Ascending aorta (tissue), 2 donors: ENCODE results near the gene PHTF1. TPM values are rescaled to one million over a fixed set of nuclear protein-coding genes. Genes with fewer than 3 reads are reported as not detected.
"Not testable (repeated sequence)": the region's sequence is repeated elsewhere in the genome, so short reads cannot be mapped to it uniquely, and the experiment has no call there.

Experiments
- DNase-seq, 2 donors: peaks; one replicate each; pipeline ENCODE4 v3.0.0-alpha.2; 2019; ENCODE audit warnings: low spot score in 2 of 2
- H3K27ac ChIP-seq, 2 donors: fragments of 200-600 bp; sonication (generic); one replicate each; pipeline ENCODE4 v1.5.1; 2016 to 2017; ENCODE audit warnings: mild to moderate bottlenecking in 1 of 2
- H3K27me3 ChIP-seq: fragments of 200-600 bp; sonication (generic); one replicate; pipeline ENCODE4 v1.5.1; 2017
- H3K36me3 ChIP-seq, 2 donors: fragments of 200-600 bp; sonication (generic); one replicate each; pipeline ENCODE4 v1.5.1; 2016
- H3K4me1 ChIP-seq, 2 donors: fragments of 200-600 bp; sonication (generic); one replicate each; pipeline ENCODE4 v1.5.1; 2016 to 2017; ENCODE audit warnings: mild to moderate bottlenecking in 1 of 2
- H3K4me3 ChIP-seq, 2 donors: fragments of 200-600 bp; sonication (generic); one replicate each; pipeline ENCODE4 v1.5.1; 2016 to 2017; ENCODE audit warnings: mild to moderate bottlenecking in 1 of 2
- H3K9me3 ChIP-seq, 2 donors: fragments of 200-600 bp; sonication (generic); one replicate each; pipeline ENCODE4 v1.5.1; 2016
- intact Hi-C: fragments of 100-400 bp; cut with DNase I; formaldehyde crosslinking; loops from one replicate; pipeline ENCODE4 v1.15.1; 2023
- total RNA-seq: library from RNA; depleted of rRNA; stranded (reverse); fragments of >200 nt; gene quantifications from one replicate; pipeline ENCODE4 v1.1.0, GENCODE V29; 2016
- TF ChIP-seq, protein P1 (sequence below), 3 experiments: fragments of 200-600 bp in 2 of 3; fragments of 450-650 bp in 1 of 3; sonication (generic) in 2 of 3; IDR thresholded peaks; one replicate each; pipeline ENCODE4 v1.5.1; 2016 to 2019; ENCODE audit warnings: antibody characterized with exemption in 3 of 3, mild to moderate bottlenecking in 1 of 3, moderate library complexity in 1 of 3

Gene PHTF1
- total RNA-seq, 1 donor from 2014 or later = 38.6 TPM

GRCh38 chr1:113742515-113742914 is 16.8 kb downstream of the PHTF1 start:
- H3K36me3 ChIP-seq = peaks cover 6 to 9% of the 10 kb centered on the region in 2 donors
- no peak for DNase-seq
- intact Hi-C loops = no loop called here

GRCh38 chr1:113734357-113735055 is 24.8 kb downstream of the PHTF1 start:
- Histone ChIP-seq H3K4me1 (no peaks in the 10 kb centered on the region), H3K27me3 (no peaks in the 10 kb centered on the region), H3K9me3 (no peaks in the 10 kb centered on the region), H3K27ac (no peak overlapping the region), H3K36me3 (peaks cover 7 to 24% of the 10 kb centered on the region in 2 donors), H3K4me3 (no peak overlapping the region)
- TF ChIP-seq, protein P1, sequence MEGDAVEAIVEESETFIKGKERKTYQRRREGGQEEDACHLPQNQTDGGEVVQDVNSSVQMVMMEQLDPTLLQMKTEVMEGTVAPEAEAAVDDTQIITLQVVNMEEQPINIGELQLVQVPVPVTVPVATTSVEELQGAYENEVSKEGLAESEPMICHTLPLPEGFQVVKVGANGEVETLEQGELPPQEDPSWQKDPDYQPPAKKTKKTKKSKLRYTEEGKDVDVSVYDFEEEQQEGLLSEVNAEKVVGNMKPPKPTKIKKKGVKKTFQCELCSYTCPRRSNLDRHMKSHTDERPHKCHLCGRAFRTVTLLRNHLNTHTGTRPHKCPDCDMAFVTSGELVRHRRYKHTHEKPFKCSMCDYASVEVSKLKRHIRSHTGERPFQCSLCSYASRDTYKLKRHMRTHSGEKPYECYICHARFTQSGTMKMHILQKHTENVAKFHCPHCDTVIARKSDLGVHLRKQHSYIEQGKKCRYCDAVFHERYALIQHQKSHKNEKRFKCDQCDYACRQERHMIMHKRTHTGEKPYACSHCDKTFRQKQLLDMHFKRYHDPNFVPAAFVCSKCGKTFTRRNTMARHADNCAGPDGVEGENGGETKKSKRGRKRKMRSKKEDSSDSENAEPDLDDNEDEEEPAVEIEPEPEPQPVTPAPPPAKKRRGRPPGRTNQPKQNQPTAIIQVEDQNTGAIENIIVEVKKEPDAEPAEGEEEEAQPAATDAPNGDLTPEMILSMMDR (IDR thresholded peaks at IDR 0.05) = no peak
- intact Hi-C loops = no loop called here
- no peak for DNase-seq

More at GRCh38 chr1:113742515-113742914, 16.8 kb downstream of the PHTF1 start:
- no peaks in the 10 kb centered on the region for H3K9me3 ChIP-seq
- H3K4me1 ChIP-seq = no peaks in the 10 kb centered on the region
- TF ChIP-seq, protein P1 (IDR thresholded peaks at IDR 0.05) = no peak
- H3K27ac ChIP-seq = no peak overlapping the region
- no peaks in the 10 kb centered on the region for H3K27me3 ChIP-seq
- H3K4me3 ChIP-seq = no peak overlapping the region

DNA sequence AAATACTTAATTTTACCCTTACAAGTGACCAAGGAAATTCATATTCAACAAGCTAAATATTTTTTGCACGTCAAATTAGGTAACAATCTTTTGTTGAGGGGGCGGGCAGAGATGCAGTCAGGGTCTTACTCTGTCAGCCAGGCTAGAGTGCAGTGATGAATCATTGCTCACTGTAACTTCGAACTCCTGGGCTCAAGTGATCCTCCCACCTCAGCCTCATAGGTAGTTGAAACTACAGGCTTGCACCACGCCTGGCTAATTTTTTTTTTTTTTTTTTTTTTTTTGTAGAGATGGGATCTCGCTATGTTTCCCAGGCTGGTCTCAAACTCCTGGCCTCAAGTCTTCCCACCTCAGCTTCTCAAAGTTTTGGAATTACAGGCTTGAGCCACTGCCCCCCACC is 26.5 kb downstream of the PHTF1 start:
- Histone ChIP-seq H3K27me3 (no peaks in the 10 kb centered on the region), H3K4me3 (no peak overlapping the region), H3K36me3 (peaks cover 4 to 23% of the 10 kb centered on the region in 2 donors), H3K4me1 (no peaks in the 10 kb centered on the region), H3K27ac (no peak overlapping the region), H3K9me3 (no peaks in the 10 kb centered on the region)
- DNase-seq = no peak
- TF ChIP-seq, protein P1 (IDR thresholded peaks at IDR 0.05) = no peak
- intact Hi-C loops = no loop called here

DNA sequence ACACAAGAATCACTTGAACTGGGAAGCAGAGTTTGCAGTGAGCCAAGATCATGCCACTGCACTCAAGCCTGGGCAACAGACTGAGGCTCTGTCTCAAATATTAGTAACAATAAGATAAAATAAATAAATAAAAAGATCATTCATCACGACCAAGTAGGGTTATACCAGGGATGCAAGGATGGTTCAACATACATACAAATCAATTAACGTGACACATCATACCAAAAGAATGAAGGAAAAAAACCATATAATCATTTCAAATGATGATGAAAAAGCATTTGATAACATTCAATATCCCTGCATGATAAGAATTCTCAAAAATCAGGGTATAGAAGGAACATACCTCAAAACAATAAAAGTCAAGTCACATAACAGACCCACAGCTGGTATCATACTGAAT is 38.3 kb downstream of the PHTF1 start:
- intact Hi-C loops = no loop called here
- TF ChIP-seq, protein P1 (IDR thresholded peaks at IDR 0.05) = no peak
- Histone ChIP-seq H3K4me3 (no peak overlapping the region), H3K27me3 (no peaks in the 10 kb centered on the region), H3K27ac (no peak overlapping the region), H3K9me3 (no peaks in the 10 kb centered on the region), H3K36me3 (peaks cover 21 to 32% of the 10 kb centered on the region in 2 donors), H3K4me1 (no peaks in the 10 kb centered on the region)
- DNase-seq = no peak

DNA sequence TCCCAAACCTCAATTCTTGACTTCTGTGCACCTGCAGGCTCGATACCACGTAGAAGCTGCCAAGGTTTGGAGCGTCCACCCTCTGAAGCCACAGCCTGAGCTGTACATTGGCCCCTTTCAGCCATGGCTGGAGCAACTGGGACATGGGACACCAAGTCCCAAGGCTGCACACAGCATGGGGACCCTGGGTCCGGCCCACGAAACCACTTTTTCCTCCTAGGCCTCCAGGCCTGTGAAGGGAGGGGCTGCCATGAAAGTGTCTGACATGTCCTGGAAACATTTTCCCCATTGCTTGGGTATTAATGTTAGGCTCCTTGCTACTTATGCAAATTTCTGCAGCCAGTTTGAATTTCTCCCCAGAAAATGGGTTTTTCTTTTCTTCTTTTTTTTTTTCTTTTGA is 40.7 kb downstream of the PHTF1 start:
- DNase-seq, H3K4me3 ChIP-seq, H3K27ac ChIP-seq, H3K9me3 ChIP-seq, H3K27me3 ChIP-seq, H3K4me1 ChIP-seq, intact Hi-C loops: not testable (repeated sequence)
- H3K36me3 ChIP-seq = peaks cover 19 to 20% of the 10 kb centered on the region in 2 donors

- H3K27ac ChIP-seq, H3K4me3 ChIP-seq, H3K4me1 ChIP-seq, DNase-seq, H3K9me3 ChIP-seq, intact Hi-C loops, H3K27me3 ChIP-seq: not testable (repeated sequence)
- peaks cover 19 to 20% of the 10 kb centered on the region in 2 donors for H3K36me3 ChIP-seq
These were observed 41.8 kb downstream of the PHTF1 start for GRCh38 chr1:113717506-113717905.
